ENCODE measurements around the gene PITPNB. TPM values are rescaled to one million over a fixed set of nuclear protein-coding genes. Genes with fewer than 3 reads are reported as not detected.

PITPNB gene
- total and polyA plus RNA-seq, 4 donors = 23.8 to 65.9 (median 57.9) TPM

DNA sequence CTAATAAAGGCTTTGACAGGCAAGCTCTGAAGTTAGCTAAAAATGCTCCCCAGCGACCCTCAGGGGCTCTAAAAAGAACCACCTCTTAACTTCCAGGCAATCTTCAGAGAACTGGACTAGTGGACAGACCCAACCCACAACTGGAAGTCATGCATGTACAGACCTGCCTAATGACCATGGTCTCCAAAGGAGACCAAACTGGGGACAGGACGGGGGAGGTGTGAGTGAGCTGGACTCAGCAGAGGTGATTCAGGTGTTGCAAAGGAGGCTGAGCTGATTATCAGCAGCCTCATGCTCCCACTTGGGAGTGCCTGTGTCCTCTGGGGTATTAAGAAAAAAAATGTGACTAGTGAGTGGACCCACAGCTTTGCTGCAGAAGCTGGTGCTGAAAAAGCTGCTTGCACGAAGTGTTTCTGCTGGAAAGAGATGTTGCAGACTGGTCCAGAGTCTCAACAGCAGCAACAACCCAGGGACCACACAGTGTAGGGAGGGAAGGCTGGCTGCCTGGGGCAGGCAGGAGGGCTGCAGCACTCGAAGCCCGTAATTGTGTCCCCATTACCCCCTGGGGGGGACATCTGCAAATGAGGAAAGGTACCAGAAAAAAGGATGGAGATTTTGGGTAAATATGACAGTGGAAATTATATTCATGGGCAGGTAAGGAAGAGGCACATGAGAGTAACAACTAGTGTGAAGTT is 35.3 kb downstream of the PITPNB start:
- Histone ChIP-seq H3K27me3 (ENCODE audit: control insufficient read depth, insufficient read depth, low read length) (no peaks in the 10 kb centered on the region), H3K36me3 (ENCODE audit: control insufficient read depth, insufficient read depth, low read length) (peaks cover 6% of the 10 kb centered on the region), H3K27ac (ENCODE audit: low read depth, low read length) (no peak overlapping the region), H3K9me3 (ENCODE audit: control insufficient read depth, insufficient read depth, low read length) (no peaks in the 10 kb centered on the region), H3K4me1 (ENCODE audit: control insufficient read depth, insufficient read depth, low read length) (peaks cover 17% of the 10 kb centered on the region), H3K4me3 (ENCODE audit: low read depth, low read length) (no peak overlapping the region)
- no peak for DNase-seq (ENCODE audit: low read depth in 4 of 6, low spot score in 6 of 6)
- WGBS (ENCODE audit: insufficient coverage) = 69% methylated on average over 4 of the region's 5 CpGs

DNA sequence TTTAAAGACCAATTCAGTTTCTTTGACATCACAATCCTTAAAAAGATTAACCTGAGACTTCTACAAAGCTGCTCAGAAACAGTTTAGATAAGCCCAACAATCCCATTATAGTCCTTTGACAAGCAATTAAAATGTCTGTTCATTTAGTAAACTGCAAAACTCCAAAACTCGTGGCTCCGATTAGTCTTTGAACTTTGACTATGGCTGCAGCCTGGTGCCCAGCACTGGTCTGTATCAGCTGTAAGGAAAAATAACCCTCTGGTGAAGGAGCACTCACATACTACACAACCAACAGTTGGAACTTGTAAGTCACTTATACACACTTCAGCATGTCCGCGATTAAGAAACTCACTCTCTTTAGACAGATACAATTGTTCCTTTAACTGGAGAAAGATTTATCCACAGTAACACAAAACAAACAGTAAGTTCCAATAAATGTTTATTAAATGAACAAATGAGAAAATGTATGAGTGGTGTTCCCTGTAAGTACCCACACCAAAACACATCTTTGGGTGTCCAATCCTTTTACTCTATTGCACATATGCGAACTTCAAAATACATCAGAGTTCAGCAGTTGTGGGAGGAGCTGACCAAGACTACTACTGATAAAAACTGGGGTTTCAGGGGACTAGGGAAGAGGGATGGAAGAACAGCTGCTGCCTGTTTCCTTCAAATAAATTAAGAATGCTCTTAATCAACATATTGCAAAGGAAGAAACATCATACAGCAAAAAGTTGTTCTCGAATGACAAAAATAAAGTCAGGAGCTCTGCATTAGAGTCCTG is 36.4 kb downstream of the PITPNB start:
- no peak for DNase-seq (ENCODE audit: low read depth in 4 of 6, low spot score in 6 of 6)
- 59% methylated on average over 2 of the region's 6 CpGs for WGBS (ENCODE audit: insufficient coverage)
- no peaks in the 10 kb centered on the region for H3K9me3 ChIP-seq (ENCODE audit: control insufficient read depth, insufficient read depth, low read length)
- peaks cover 17% of the 10 kb centered on the region for H3K4me1 ChIP-seq (ENCODE audit: control insufficient read depth, insufficient read depth, low read length)
- H3K27ac ChIP-seq (ENCODE audit: low read depth, low read length) = peak overlapping the region; percentile 87
- H3K36me3 ChIP-seq (ENCODE audit: control insufficient read depth, insufficient read depth, low read length) = peaks cover 6% of the 10 kb centered on the region
- H3K4me3 ChIP-seq (ENCODE audit: low read depth, low read length) = no peak overlapping the region
- H3K27me3 ChIP-seq (ENCODE audit: control insufficient read depth, insufficient read depth, low read length) = no peaks in the 10 kb centered on the region

DNA sequence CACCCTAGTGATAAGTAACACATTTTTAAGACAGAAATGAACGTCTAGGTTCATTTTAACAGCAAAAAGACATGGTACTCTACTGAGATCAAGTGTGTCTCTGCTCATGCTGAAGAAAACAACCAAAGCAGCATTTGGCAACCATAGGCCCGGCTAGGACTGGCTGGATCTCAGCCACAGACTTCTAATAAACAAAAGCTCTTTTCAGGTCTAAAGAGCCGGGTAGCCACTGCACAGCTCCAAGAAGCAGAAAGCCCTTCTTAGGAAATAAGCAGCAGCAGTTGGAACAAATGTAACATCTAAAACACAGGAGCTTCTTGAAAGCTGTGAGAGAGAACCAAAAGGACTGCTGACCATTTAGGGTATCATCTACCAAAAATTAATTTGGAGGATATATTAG is 37.6 kb downstream of the PITPNB start:
- peaks cover 17% of the 10 kb centered on the region for H3K4me1 ChIP-seq (ENCODE audit: control insufficient read depth, insufficient read depth, low read length)
- DNase-seq (ENCODE audit: low read depth in 4 of 6, low spot score in 6 of 6) = peak in 4 of 6 donors; percentile 48 to 91 (median 72)

DNA sequence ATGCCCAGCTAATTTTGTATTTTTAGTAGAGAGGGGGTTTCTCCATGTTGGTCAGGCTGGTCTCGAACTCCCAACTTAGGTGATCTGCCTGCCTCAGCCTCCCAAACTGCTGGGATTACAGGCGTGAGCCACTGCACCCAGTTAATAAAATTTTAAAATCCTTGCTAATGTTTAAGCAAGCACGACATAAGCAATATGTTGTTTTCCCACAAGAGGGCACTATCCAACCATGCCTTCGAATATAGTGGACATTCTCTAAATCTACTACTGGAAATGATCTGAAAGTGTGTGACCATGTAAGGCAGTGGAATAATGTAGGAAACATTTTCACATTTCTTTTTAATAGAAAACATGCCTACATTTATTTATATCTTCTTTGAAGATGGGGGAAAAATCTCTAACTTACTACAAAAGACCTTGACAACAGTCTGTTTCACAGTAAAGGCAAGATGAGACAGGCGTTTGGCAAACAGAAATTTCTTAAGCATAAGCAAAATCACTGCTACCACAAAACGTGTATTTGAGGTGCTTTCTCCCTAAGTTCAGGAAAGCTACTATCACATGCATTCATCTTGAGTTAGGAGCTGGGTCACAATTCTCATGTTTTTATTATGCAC is 38.2 kb downstream of the PITPNB start:
- Histone ChIP-seq H3K36me3 (ENCODE audit: control insufficient read depth, insufficient read depth, low read length) (peaks cover 6% of the 10 kb centered on the region), H3K4me1 (ENCODE audit: control insufficient read depth, insufficient read depth, low read length) (peaks cover 17% of the 10 kb centered on the region), H3K9me3 (ENCODE audit: control insufficient read depth, insufficient read depth, low read length) (no peaks in the 10 kb centered on the region), H3K4me3 (ENCODE audit: low read depth, low read length) (no peak overlapping the region), H3K27ac (ENCODE audit: low read depth, low read length) (peak overlapping the region; percentile 87), H3K27me3 (ENCODE audit: control insufficient read depth, insufficient read depth, low read length) (no peaks in the 10 kb centered on the region)
- DNase-seq (ENCODE audit: low read depth in 4 of 6, low spot score in 6 of 6) = peak; percentile 61 to 93 (median 78)
- WGBS (ENCODE audit: insufficient coverage) = 20% methylated on average over 1 of the region's 6 CpGs

More for the DNA sequence above, 37.6 kb downstream of the PITPNB start:
- H3K27me3 ChIP-seq (ENCODE audit: control insufficient read depth, insufficient read depth, low read length) = no peaks in the 10 kb centered on the region
- H3K9me3 ChIP-seq (ENCODE audit: control insufficient read depth, insufficient read depth, low read length) = no peaks in the 10 kb centered on the region
- 42% methylated on average over 3 of the region's 3 CpGs for WGBS (ENCODE audit: insufficient coverage)
- no peak overlapping the region for H3K4me3 ChIP-seq (ENCODE audit: low read depth, low read length)
- peak overlapping the region; percentile 87 for H3K27ac ChIP-seq (ENCODE audit: low read depth, low read length)
- H3K36me3 ChIP-seq (ENCODE audit: control insufficient read depth, insufficient read depth, low read length) = peaks cover 6% of the 10 kb centered on the region

DNA sequence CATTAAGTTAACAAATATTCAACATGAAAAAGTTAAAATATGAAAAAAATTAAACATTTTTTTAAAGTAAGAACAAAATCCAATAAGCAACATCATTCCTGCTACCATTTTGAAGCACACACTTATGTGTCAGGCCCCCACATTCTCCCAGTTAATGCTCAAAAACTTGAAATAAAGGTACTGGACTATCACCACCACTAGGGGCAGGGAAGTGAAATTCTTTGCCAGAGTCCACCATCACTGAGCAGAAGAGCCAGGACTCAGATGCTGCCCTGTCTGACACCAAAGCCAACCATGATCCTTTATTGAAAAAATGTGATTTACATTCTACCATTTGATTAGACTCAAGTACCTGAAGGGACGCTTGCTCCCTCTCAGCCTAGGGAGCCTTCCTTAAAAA is 39.1 kb downstream of the PITPNB start:
- DNase-seq (ENCODE audit: low read depth in 4 of 6, low spot score in 6 of 6) = peak in 2 of 6 donors; percentile 55 to 59
- no CpG with 5 or more reads among the region's 1 CpG for WGBS (ENCODE audit: insufficient coverage)
- Histone ChIP-seq H3K9me3 (ENCODE audit: control insufficient read depth, insufficient read depth, low read length) (no peaks in the 10 kb centered on the region), H3K4me1 (ENCODE audit: control insufficient read depth, insufficient read depth, low read length) (peaks cover 17% of the 10 kb centered on the region), H3K36me3 (ENCODE audit: control insufficient read depth, insufficient read depth, low read length) (peaks cover 6% of the 10 kb centered on the region), H3K27ac (ENCODE audit: low read depth, low read length) (no peak overlapping the region), H3K4me3 (ENCODE audit: low read depth, low read length) (no peak overlapping the region), H3K27me3 (ENCODE audit: control insufficient read depth, insufficient read depth, low read length) (no peaks in the 10 kb centered on the region)

DNA sequence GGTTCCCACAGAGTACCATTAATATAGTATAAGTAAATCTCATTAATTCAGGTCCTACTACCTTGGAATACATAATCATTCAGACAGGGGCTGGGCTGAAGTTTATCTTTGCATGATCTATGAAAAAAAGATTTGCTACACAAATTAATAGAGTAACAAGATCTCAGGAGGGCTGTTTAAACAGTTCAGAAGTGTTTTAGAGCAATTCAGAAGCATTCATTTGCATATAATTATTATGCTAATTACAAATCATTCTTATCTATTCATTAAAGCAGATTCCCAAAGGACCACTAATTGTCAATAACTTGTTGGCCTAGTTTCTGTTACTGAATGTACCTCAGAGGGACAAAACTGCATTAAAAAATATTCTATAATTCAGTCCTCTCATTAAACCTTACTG is 40.5 kb downstream of the PITPNB start:
- DNase-seq (ENCODE audit: low read depth in 4 of 6, low spot score in 6 of 6) = peak in 2 of 6 donors; percentile 29 to 93
- H3K4me1 ChIP-seq (ENCODE audit: control insufficient read depth, insufficient read depth, low read length) = peaks cover 15% of the 10 kb centered on the region
- H3K27me3 ChIP-seq (ENCODE audit: control insufficient read depth, insufficient read depth, low read length) = no peaks in the 10 kb centered on the region
- H3K27ac ChIP-seq (ENCODE audit: low read depth, low read length) = no peak overlapping the region
- H3K9me3 ChIP-seq (ENCODE audit: control insufficient read depth, insufficient read depth, low read length) = no peaks in the 10 kb centered on the region
- H3K36me3 ChIP-seq (ENCODE audit: control insufficient read depth, insufficient read depth, low read length) = peaks cover under 1% of the 10 kb centered on the region
- H3K4me3 ChIP-seq (ENCODE audit: low read depth, low read length) = no peak overlapping the region

DNA sequence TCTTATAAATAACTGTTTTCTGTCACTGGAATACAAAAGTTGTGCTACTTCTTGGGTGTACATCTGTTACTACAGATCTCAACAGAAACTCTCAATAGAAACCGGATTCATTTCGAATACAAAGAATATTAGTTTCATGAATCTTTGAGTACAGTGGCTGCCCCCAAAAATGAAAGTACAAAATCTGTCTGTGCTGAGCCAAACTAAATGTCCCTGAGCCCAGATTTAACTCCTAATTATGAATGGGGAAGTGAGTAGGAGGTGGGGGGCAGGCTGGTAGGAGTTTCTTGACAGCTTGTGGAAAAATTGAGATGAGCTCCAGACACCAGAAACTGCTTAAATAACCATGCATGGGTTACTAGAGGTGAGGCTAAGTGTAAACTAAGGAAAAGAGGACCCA is 41.6 kb downstream of the PITPNB start:
- no CpG with 5 or more reads among the region's 2 CpGs for WGBS (ENCODE audit: insufficient coverage)
- no peak for DNase-seq (ENCODE audit: low read depth in 4 of 6, low spot score in 6 of 6)
- Histone ChIP-seq H3K27ac (ENCODE audit: low read depth, low read length) (no peak overlapping the region), H3K9me3 (ENCODE audit: control insufficient read depth, insufficient read depth, low read length) (no peaks in the 10 kb centered on the region), H3K36me3 (ENCODE audit: control insufficient read depth, insufficient read depth, low read length) (no peaks in the 10 kb centered on the region), H3K4me3 (ENCODE audit: low read depth, low read length) (no peak overlapping the region), H3K27me3 (ENCODE audit: control insufficient read depth, insufficient read depth, low read length) (no peaks in the 10 kb centered on the region), H3K4me1 (ENCODE audit: control insufficient read depth, insufficient read depth, low read length) (peaks cover 16% of the 10 kb centered on the region)

DNA sequence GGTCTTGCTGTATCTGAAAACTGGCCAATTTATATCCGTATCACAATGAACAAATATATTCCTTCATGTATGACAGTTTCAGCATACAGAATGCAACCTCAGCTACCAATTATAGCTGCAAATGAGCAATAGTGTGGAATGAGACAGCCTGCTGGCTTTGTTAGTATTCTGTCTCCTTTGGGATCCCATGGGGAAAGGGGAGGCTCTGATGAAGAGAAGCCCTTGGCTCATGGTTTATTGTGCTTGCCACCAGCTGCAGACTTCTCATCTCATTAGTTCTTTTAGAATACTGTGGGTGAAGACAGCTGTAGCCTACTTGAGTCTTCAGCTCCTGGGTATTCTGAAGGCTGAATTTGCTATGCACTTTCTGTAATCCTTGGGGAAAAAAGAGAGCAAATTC is 42.4 kb downstream of the PITPNB start:
- Histone ChIP-seq H3K4me1 (ENCODE audit: control insufficient read depth, insufficient read depth, low read length) (peaks cover 16% of the 10 kb centered on the region), H3K9me3 (ENCODE audit: control insufficient read depth, insufficient read depth, low read length) (no peaks in the 10 kb centered on the region), H3K4me3 (ENCODE audit: low read depth, low read length) (no peak overlapping the region), H3K36me3 (ENCODE audit: control insufficient read depth, insufficient read depth, low read length) (no peaks in the 10 kb centered on the region), H3K27ac (ENCODE audit: low read depth, low read length) (no peak overlapping the region), H3K27me3 (ENCODE audit: control insufficient read depth, insufficient read depth, low read length) (no peaks in the 10 kb centered on the region)
- no CpG with 5 or more reads among the region's 1 CpG for WGBS (ENCODE audit: insufficient coverage)
- peak in 3 of 6 donors; percentile 25 to 95 (median 88) for DNase-seq (ENCODE audit: low read depth in 4 of 6, low spot score in 6 of 6)

DNA sequence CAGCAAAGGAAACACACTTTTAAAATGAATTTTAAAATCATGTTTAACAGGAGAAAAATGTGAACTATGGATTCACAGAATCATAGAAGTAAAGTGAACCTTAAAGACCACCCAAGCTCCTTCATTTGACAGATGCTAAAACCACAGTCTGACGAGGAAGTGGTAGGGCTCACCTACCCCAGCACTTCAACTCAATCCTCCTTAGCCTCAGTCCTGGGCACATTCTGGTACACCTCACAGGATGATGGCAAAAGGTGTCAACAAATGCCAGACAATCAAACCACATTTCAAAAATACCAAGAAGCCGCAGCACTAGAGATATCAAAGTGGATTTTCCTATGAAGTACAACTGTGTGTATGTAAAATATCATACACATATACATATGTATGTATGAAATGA is 43.1 kb downstream of the PITPNB start:
- Histone ChIP-seq H3K36me3 (ENCODE audit: control insufficient read depth, insufficient read depth, low read length) (no peaks in the 10 kb centered on the region), H3K4me1 (ENCODE audit: control insufficient read depth, insufficient read depth, low read length) (peaks cover 16% of the 10 kb centered on the region), H3K4me3 (ENCODE audit: low read depth, low read length) (no peak overlapping the region), H3K9me3 (ENCODE audit: control insufficient read depth, insufficient read depth, low read length) (no peaks in the 10 kb centered on the region), H3K27ac (ENCODE audit: low read depth, low read length) (no peak overlapping the region), H3K27me3 (ENCODE audit: control insufficient read depth, insufficient read depth, low read length) (no peaks in the 10 kb centered on the region)
- DNase-seq (ENCODE audit: low read depth in 4 of 6, low spot score in 6 of 6) = no peak
- WGBS (ENCODE audit: insufficient coverage) = 100% methylated on average over 1 of the region's 2 CpGs

Data from spinal cord (tissue), 10 donors.